Measurements from ENCODE around the gene BMPR1A. TPM values are rescaled to one million over a fixed set of nuclear protein-coding genes. Genes with fewer than 3 reads are reported as not detected.

BMPR1A gene
- total and polyA plus RNA-seq, 10 of the 15 experiments (the other 5 are each of a cell fraction or from before 2014, with no cell fraction given) = 2.3 to 22.7 (median 13.1) TPM

GRCh38 chr10:86723009-86723408 is 33.4 kb upstream of the BMPR1A start:
- Histone ChIP-seq H3K4me3 (no peak overlapping the region), H3K36me3 (ENCODE audit: control insufficient read depth in 2 of 2, insufficient read depth in 2 of 2, low read length in 1 of 2) (no peaks in the 10 kb centered on the region), H2AFZ (ENCODE audit: control insufficient read depth, low read depth, low read length) (no peak overlapping the region), H3K9me3 (replicated peaks; ENCODE audit: control insufficient read depth, insufficient read depth, low read length) (no peaks in the 10 kb centered on the region), H3K9ac (ENCODE audit: control insufficient read depth, insufficient read depth, low read length) (no peak overlapping the region), H3K4me1 (ENCODE audit: control insufficient read depth, insufficient read depth, low read length) (no peaks in the 10 kb centered on the region; the same call in 1 of the 2 replicates), H3K79me2 (ENCODE audit: control insufficient read depth, insufficient read depth, low read length) (no peaks in the 10 kb centered on the region), H3K4me2 (ENCODE audit: control insufficient read depth, insufficient read depth) (no peak overlapping the region), H4K20me1 (ENCODE audit: control insufficient read depth, insufficient read depth) (no peaks in the 10 kb centered on the region), H3K27me3 (replicated peaks in 1 of 2; ENCODE audit: control insufficient read depth in 2 of 2, insufficient read depth in 2 of 2, low read length in 1 of 2) (no peaks in the 10 kb centered on the region), H3K27ac (ENCODE audit: control insufficient read depth, insufficient read depth) (no peak overlapping the region)
- no TSS peak for BruUV-seq (replicated peaks)
- no peak for FAIRE-seq
- SMC1A ChIA-PET (ENCODE audit: uncharacterized antibody, unreplicated experiment) = interaction anchor here (0.6 kb wide), 1 partner anchor 145 kb away, joined by 3 read pairs; no protein-coding TSS in a partner anchor
- ATAC-seq = no peak
- WGBS (ENCODE audit: insufficient coverage, insufficient replicate concordance, low lambda C conversion rate, missing lambda C conversion rate) = 27% methylated on average over 2 of the region's 2 CpGs
- intact Hi-C loops (cut with micrococcal nuclease; ENCODE audit: unreplicated experiment) (no loop called here), in situ Hi-C loops (cut with MboI) (no loop called here)
- RAD21 ChIA-PET (ENCODE audit: unreplicated experiment) = no interaction called here
- CTCF ChIA-PET = interaction anchor here (1.4 kb wide), 1 partner anchor 29 kb away, joined by 4 read pairs; no protein-coding TSS in a partner anchor
- POLR2A ChIA-PET = no interaction called here
- no peak for DNase-seq (ENCODE audit: low read depth, low spot score)
- TF ChIP-seq RAD21 (IDR thresholded peaks at IDR 0.05; ENCODE audit: insufficient read depth, low read depth, low read length) = no peak
- no peak for TF ChIP-seq CHD1 (IDR thresholded peaks at IDR 0.05; ENCODE audit: low read depth, low read length)
- no peak for TF ChIP-seq ZNF217 (IDR thresholded peaks at IDR 0.05)
- no peak for TF ChIP-seq JUNB (IDR thresholded peaks at IDR 0.05)
- no peak for TF ChIP-seq ZNF622 (IDR thresholded peaks at IDR 0.05)

DNA sequence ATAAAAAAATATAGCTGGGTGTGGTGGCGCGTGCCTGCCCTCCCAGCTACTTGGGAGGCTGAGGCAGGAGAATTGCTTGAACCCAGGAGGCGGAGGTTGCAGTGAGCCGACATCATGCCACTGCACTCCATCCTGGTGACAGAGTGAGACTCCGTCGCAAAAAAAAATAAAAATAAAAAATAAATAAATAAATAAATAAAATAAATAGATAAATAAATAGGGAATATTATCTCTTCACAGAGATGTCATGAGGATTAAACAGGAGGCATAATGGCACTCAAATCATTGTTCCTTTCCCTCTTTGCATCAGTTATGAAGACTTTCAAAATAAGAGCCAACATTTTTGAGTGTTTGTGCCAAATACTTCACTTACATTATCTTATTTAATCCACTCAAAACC is 32.0 kb upstream of the BMPR1A start:
- in situ Hi-C loops (cut with MboI) (no loop called here), intact Hi-C loops (cut with micrococcal nuclease; ENCODE audit: unreplicated experiment) (no loop called here)
- ChIA-PET SMC1A (ENCODE audit: uncharacterized antibody, unreplicated experiment) (interaction anchor here (0.9 kb wide), 1 partner anchor 11 kb away, joined by 5 read pairs; no protein-coding TSS in a partner anchor), RAD21 (ENCODE audit: unreplicated experiment) (no interaction called here), CTCF (no interaction called here), POLR2A (interaction anchor here (0.5 kb wide), 1 partner anchor 386 kb away, joined by 3 read pairs; no protein-coding TSS in a partner anchor)
- H3K36me3 ChIP-seq (ENCODE audit: control insufficient read depth in 2 of 2, insufficient read depth in 2 of 2, low read length in 1 of 2) = no peaks in the 10 kb centered on the region
- BruUV-seq (replicated peaks) = no TSS peak
- no peak for ATAC-seq
- no peaks in the 10 kb centered on the region; a peak in 1 of 4 replicates for H3K27me3 ChIP-seq (replicated peaks in 1 of 2; ENCODE audit: control insufficient read depth in 2 of 2, insufficient read depth in 2 of 2, low read length in 1 of 2)
- no peaks in the 10 kb centered on the region for H3K79me2 ChIP-seq (ENCODE audit: control insufficient read depth, insufficient read depth, low read length)
- H3K9ac ChIP-seq (ENCODE audit: control insufficient read depth, insufficient read depth, low read length) = no peak overlapping the region
- H3K4me3 ChIP-seq = no peak overlapping the region
- WGBS (ENCODE audit: insufficient coverage, insufficient replicate concordance, low lambda C conversion rate, missing lambda C conversion rate) = 86% methylated on average over 6 of the region's 6 CpGs
- no peak overlapping the region for H3K27ac ChIP-seq (ENCODE audit: control insufficient read depth, insufficient read depth)
- H3K4me1 ChIP-seq (ENCODE audit: control insufficient read depth, insufficient read depth, low read length) = no peaks in the 10 kb centered on the region; the same call in 1 of the 2 replicates
- H4K20me1 ChIP-seq (ENCODE audit: control insufficient read depth, insufficient read depth) = no peaks in the 10 kb centered on the region
- no peak overlapping the region for H2AFZ ChIP-seq (ENCODE audit: control insufficient read depth, low read depth, low read length)
- no peak for DNase-seq (ENCODE audit: low read depth, low spot score)
- no peaks in the 10 kb centered on the region; the same call in 2 of the 3 replicates for H3K9me3 ChIP-seq (replicated peaks; ENCODE audit: control insufficient read depth, insufficient read depth, low read length)
- FAIRE-seq = no peak
- H3K4me2 ChIP-seq (ENCODE audit: control insufficient read depth, insufficient read depth) = no peak overlapping the region
- no peak for TF ChIP-seq JUNB (IDR thresholded peaks at IDR 0.05)
- TF ChIP-seq SIN3A (IDR thresholded peaks at IDR 0.05; ENCODE audit: low read depth, low read length) = no peak
- TF ChIP-seq RFX5 (IDR thresholded peaks at IDR 0.05; ENCODE audit: low read depth, low read length) = no peak
- no peak for TF ChIP-seq MTA2 (IDR thresholded peaks at IDR 0.05; ENCODE audit: low read depth)
- TF ChIP-seq IRF5 (IDR thresholded peaks at IDR 0.05; ENCODE audit: borderline replicate concordance) = no peak
- TF ChIP-seq TBL1XR1 (IDR thresholded peaks at IDR 0.05; ENCODE audit: low read depth, low read length) = no peak
- TF ChIP-seq, protein P1, sequence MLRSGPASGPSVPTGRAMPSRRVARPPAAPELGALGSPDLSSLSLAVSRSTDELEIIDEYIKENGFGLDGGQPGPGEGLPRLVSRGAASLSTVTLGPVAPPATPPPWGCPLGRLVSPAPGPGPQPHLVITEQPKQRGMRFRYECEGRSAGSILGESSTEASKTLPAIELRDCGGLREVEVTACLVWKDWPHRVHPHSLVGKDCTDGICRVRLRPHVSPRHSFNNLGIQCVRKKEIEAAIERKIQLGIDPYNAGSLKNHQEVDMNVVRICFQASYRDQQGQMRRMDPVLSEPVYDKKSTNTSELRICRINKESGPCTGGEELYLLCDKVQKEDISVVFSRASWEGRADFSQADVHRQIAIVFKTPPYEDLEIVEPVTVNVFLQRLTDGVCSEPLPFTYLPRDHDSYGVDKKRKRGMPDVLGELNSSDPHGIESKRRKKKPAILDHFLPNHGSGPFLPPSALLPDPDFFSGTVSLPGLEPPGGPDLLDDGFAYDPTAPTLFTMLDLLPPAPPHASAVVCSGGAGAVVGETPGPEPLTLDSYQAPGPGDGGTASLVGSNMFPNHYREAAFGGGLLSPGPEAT (IDR thresholded peaks at IDR 0.05; ENCODE audit: low read depth) = no peak
- no peak for TF ChIP-seq HDAC6 (IDR thresholded peaks at IDR 0.05; ENCODE audit: unreplicated experiment)
- no peak for TF ChIP-seq EGR1 (IDR thresholded peaks at IDR 0.05; ENCODE audit: borderline replicate concordance in 1 of 2, low read depth in 2 of 2, low read length in 2 of 2)
- no peak for TF ChIP-seq SMAD1 (IDR thresholded peaks at IDR 0.05; ENCODE audit: low read depth, partially characterized antibody)
- no peak for TF ChIP-seq KAT2A (conservative IDR thresholded peaks at IDR 0.05; ENCODE audit: control insufficient read depth, low read depth, low read length)
- TF ChIP-seq MYB (IDR thresholded peaks at IDR 0.05; ENCODE audit: borderline replicate concordance, low read depth, low read length) = no peak
- TF ChIP-seq NFYA (IDR thresholded peaks at IDR 0.05; ENCODE audit: borderline replicate concordance, low read depth, low read length) = no peak

Data from GM12878 (cell line).